Brain pericyte (primary cell): ENCODE data around the gene SKI.

Source experiments
- DNase-seq: peaks from one replicate; pipeline ENCODE4 v3.0.0-alpha.2; 2012; ENCODE audit warnings: low read depth, low spot score

Gene SKI

DNA sequence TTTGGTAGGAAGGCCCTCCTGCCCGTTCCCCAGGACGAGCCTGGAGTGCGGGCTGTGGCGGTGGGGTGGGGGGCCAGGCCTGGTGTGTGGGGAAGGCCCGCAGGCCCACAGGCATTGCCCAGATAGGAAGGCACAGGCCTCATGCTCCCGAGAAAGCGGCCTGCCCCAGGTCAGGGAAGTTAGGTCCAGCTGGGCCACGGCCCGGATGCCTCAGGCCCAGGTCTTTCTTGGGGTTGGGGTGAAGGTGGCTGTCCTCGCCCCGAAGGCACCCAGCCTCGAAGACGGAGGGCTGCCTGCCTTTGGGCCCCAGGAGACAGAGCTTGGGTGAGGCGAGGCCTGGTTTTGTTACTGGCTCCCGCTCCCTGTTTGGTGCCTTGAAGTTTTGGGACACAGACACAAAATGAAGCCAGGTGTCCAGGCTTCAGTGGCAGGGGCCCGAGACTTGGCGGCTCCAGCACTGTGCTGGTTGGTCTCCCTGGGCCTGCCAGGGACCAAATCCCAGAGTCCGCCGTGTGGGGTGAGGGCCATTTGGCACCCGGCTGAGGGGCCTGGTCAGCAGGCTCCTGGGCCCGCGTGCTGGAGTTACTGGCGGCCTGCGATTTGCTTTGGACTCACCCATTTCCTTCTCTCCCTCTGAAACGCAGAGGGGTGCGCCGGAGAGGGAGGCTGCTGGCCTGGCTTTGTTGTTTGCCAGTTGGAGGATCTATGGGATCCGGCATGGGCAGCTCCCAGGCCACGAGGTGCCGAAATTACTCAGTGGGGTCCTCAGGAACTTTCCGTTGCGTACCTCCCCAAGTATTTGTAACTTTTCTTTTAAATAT, 2.0 kb downstream of the SKI start:
- no peak for DNase-seq

DNA sequence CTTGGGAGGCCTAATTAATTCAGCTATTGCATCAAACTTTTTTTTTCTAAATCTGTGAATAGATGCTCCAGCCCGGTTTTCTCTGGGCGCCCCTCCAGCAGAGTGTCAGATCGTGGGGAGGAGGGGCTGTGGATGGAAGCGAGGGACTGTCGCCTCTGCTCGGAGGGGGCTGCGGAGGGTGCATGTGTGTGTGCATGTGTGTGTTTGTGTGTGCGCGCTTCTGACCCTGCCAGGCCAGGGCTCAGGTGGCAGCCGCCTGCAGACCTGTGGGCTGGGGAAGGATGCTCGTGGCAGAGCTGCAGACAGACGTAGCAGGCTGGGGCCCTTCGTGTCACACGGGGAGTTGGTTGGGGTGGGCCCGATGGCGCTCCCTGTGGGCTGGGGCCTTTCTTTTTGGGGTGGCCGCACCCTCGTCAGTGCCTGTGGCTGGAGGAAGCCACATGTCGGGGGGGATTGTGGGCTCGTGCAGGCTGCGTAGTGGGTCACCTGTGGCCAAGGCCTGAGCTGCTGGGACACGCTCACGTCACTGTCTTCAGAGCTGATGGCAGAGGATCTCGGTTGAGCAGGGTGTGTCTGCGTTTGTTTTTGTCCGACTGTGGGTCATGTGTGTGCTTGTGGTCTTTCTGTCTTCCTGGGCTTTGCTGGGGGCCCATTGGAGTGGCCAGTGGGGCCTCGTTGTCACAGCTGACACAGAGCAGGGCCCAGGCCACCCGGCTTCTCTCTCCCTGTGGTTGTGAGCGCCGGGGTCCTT, 2.8 kb downstream of the SKI start:
- no peak for DNase-seq

DNA sequence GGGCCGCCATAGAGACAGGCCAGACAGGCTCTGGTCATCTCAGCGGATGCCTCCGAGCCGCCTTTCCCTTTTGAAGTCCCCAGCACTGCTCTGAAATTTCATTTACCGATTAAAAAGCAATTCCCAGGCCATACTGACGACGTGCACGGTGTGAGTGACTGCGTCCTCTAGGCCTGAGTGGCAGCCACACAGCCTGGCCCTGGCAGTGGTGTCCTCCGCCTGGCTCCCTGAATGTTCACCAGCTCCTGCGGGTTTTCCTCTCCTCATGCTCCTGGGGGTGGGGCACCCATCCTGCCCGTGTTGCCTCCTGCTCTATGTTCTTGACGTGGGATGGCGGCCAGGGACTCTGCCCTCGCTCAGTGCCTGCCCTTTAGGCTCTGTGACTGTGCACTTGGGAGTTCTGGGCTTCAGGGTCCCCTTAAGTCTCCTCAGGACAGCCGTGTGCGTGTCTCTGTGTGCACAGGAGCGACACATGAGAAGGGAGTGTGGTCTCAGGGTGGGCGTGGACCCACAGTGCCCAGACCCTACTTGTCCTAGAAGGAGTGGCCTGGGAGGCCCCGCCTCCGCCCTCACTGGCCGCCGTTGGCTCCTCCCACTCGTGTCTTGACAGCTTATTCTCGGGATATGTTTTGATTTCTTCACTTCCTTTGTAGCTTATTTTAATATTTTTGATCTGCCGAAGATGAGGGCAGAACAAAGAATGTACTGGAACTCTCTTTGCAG, 3.6 kb downstream of the SKI start:
- DNase-seq, result no peak

DNA sequence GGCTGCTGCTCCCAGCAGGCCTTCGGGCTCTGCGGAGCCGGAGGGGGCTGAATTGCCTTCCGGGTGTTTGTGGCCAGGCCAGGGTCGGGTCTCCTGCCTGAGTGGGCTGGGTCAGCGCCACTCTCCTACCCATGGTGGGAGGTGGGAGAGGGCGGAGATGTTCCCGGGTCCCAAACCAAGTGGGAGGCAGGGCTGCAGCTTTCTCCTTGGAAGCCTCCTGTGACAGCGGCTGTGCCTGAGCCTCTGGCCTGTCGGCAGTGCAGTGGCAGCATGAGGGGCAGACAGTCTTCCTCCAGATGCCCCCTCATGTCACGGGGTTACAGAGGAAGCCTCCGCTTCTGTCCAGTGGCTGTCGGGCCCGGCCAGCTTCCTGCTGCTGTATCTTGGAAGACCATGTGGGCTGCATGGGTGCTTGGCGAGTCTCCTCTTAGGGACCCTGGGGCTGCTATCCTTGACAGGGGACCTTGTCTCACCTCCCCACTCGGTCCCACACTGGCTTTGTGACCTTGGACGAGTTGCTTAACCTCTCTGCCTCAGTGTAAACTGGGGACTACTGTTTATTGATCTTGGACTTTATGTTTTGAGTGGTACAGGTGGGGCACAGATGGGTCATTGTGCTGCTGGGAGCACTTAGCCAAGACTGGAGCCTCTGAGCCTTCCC, 4.3 kb downstream of the SKI start:
- DNase-seq, result no peak

DNA sequence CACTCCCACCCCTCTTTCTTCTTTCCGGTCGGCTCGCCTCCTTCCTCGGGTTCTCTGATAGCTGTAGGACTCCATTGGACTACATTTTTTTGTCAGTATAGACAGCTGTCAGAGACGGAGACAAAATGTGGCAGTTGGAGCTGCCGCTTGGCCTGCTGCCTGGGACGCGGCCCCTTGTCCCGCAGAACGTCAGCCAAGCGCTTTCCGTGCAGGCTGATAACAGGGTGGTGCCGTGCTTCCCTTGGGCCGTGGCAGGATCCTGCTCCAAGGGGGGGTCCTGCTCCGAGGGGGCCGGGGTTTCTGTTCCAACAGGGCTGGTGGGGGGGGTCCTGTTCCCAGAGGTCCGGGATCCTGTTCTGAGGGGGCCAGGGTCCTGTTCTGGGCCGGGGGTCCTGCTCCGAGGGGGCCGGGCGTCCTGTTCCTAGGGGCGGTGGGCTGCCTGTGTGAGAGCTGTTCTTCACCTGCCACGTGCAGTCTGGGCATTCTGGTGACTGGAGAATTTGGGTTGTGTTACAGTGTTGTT, 4.9 kb downstream of the SKI start:
- DNase-seq, result no peak

DNA sequence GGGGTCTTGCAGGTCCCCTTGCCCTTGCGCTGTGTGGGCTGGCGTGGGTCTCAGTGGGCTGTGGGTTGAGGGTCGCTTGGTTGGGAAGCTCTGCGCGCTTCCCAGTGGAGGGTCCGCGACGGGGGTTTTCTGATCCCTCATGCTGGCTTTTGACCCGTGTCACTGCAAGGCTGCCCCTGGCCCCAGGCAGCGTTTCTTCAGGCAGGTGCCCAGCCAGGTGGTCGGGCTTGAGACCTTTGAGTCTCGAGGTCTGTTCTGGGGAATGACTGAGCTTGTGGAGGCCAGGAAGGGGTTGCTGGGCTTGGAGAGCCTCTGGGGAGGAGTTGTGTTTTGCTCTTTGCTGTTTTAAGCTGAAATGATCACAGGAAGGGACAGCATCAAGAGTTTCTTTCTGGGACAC, 5.3 kb downstream of the SKI start:
- DNase-seq, result no peak

DNA sequence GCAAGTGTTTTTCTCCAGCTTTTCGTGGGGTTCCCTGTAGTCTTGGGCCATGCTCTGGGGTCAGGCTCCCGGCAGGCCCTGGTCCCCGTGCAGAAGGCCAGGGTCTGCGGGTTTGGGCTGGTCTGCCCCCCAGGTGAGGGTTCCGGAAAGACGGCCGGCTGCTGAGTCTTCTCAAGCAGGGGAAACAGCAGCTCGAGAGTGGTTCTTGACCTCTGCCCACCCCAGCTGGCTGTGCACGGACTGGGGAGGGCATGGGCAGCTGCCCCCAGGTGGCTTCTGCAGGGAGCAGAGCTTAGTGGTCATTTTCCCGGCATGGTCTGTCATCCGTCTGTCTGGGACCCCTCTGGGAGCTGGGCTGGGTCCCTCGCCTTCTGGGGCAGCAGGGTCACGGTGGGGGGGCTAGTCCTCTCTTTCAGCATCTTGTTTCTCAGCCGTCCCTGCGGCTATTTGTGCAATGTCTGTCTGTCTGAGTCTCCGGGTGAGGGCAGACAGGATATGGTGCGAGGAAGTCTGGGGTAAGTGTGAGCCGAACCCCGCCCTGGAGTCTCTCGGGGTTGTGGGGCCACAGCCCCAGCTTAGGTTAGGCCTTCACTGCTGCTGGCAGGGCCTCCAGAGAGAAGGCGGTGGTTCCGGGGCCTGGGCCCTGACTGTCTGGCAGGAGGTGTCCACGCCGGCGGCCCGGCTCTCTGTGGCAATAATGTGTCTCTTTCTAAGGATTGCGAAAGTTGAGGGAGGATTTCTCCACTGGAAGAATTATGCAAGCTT, 6.1 kb downstream of the SKI start:
- peak; percentile 43 for DNase-seq

DNA sequence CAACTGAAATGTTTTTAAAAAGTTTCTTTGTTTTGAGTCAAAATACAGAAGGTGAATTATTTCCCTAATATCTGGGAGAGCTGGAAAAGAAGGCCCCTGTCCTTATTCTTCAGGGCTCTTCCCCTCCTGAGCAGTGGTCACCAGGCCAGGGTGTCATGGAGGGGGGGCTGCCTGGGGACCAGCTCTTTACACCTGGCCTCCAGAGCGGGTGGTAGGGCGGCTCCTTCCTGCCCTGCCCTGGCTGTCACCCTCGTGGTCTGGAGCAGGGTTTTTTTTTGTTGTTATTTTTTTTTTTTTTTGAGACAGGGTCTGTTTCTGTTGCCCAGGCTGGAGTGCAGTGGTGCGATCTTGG, 6.6 kb downstream of the SKI start:
- no peak for DNase-seq

DNA sequence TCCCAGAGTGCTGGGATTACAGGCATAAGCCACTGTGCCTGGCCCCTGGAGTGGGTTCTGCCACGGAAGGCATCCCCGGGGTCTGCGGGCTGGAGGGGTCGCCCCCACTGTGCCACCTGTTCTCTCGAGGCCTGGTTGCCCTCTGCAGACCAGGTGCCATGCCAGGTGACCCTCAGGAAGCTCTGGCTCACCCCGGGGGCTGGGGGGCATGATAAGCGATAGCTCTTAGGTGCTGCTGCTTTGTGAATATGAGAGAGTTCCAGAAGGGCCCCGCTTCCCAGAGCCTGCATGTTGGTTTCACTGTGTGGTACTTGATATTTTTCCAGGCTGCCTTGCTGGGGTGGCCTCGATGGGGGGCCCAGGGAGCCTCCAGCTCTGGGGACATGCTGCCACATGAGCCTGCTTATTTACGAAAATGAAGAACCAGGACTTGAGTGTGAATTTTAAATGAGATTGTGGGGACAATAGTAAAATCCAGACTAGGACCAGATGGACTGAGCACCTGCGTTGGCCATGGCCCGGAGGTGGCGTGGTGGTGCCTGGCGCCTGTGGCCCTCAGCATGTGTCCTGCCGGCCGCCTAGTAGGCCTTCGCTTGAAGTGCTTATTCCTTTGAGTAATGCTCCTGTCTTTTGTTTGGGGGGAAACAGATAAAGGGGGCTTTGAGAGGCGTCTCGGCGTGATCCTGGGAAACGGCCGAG, 7.3 kb downstream of the SKI start:
- no peak for DNase-seq

DNA sequence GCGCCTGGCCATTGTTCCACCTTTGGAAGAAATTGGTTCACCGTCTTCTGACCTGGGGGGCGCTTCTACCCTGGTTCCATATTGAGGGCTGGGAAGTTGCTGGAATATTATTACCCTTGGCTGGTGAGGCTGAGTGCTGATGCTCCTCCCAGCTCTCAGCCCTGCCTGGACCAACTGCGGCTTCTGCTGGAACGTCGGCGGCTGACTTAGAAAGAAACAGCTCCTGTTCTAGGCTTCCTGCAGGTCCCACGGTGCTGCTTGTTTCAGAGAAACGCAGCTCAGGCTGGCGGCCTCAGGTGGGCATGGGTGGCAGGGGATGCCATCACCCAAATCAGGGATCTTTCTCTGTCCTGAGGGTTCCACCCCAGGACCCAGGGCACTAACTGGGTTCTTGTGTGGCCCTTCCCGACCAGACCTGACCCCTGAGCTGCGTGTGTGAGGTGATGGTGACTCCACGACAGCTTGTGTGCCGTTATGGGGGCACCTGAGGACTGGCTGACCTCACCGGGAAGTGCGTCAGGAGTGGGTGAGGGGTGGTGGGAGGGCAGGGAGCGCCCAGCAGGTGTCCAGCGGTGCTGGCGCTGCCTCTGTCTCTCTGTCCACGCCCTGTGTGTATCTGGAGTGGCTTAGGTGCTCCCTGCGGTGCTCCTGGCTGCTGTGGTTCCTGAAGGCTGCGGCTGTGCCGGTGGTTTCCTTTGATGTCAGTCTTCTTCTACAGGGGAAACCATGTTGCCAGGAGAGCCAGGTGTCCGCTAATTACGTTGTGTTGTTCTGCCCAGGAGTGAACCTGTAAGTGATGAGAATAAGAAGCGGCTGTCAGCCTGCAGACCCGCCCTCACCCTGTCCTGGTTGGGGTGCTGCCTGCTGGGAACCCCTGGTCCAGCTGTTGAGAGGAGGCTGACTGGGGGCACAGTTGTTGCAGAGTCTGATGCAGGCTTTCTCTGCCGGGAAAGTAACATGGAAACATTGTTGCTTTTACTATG, 8.9 kb downstream of the SKI start:
- no peak for DNase-seq

DNA sequence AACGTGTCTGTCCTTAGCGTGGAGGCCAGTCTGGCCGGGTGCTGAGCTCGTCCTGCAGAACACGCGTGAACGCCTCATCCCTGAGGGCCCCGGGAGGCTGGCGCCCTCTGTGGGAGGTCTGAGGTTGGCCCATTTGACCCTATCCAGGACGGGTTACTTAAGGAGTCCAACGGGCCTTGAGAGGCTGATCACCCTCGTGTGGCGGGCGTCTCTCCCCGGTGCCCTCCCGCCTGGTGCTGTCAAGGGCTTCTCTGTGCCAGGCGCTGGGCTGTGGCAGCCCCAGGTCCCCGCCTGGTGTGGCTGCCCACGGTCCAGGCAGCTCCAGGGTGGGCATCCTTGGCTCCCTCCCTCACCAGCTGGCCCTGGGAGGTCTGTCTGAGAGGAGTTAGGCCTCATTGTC, 9.7 kb downstream of the SKI start:
- DNase-seq, result no peak

DNA sequence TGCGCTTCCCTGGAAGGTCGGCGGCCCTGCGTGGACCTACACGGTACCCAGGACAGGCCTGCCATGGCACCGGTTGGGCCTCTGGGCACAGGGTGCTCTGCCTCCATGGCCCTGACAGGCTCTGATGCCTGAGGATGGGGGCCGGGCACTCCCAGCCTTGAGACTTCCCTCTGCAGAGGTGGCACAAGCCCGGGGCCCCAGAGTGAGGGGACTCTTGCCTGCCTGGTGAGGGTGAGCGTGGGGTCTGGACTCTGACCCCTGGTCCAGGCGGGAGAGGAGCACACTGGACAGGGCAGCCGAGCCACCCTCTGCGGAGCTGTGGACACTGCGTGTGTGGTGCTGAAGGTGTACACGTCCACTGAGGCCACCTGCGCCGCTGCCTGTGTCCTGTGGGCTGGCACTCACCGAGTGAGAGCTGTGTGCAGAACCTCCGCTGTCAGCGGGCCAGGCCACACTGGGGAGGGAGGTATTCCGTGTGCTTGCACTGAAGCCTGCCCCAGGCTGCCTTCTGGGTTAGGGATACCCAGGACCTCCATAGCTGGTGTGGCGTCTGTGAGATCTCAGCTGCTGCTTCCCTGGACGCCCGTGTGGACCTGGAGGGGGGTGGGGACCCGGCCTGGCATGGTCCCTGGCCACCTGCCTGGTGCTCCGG, 10.4 kb downstream of the SKI start:
- no peak for DNase-seq

DNA sequence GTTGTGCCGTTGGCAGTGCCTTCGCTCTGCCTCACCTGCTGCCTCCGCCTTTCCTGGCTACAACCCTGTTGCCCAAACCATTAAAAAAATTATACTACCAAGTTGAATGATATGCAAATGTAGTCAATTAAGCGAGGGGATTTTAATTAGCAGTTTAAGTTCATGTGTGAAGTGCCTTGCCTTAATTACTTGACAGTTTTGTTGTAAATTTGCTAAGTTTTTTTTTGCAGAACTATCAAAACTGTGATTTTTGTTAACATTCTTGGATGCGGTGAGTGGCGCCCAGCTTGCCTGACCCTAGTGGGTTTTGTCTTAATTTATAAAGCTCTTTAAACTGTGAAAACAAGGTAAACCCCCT, 10.9 kb downstream of the SKI start:
- DNase-seq, result no peak

DNA sequence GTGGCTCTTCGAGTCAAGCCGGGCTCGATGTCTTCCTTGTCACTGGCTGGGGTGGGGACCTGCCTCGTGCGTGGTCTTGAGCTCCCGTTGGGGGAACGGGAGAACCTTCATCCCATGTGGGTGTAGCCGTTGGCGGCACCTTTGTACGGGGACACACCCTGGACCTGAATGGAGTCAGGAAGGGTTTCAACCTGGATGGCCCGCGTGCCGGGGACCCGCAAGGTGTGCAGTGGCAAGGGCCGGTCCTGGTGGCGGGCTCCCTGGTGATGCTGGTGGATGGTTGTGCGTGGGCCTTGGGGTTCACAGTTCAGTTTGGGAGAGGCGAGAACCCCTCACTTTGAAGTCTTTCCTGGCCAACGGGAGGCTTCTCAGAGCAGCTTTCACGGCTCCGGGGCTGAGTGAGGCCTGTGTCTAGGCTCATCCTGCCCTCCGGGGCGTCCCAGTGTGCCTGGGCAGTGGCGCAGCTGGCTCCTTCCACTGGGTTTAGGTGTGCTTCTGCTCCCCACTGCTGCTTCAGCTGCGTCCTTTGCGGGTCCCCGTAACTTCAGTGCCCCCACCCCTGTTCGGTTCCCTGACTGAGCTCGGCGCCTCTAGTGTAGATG, 11.4 kb downstream of the SKI start:
- no peak for DNase-seq

DNA sequence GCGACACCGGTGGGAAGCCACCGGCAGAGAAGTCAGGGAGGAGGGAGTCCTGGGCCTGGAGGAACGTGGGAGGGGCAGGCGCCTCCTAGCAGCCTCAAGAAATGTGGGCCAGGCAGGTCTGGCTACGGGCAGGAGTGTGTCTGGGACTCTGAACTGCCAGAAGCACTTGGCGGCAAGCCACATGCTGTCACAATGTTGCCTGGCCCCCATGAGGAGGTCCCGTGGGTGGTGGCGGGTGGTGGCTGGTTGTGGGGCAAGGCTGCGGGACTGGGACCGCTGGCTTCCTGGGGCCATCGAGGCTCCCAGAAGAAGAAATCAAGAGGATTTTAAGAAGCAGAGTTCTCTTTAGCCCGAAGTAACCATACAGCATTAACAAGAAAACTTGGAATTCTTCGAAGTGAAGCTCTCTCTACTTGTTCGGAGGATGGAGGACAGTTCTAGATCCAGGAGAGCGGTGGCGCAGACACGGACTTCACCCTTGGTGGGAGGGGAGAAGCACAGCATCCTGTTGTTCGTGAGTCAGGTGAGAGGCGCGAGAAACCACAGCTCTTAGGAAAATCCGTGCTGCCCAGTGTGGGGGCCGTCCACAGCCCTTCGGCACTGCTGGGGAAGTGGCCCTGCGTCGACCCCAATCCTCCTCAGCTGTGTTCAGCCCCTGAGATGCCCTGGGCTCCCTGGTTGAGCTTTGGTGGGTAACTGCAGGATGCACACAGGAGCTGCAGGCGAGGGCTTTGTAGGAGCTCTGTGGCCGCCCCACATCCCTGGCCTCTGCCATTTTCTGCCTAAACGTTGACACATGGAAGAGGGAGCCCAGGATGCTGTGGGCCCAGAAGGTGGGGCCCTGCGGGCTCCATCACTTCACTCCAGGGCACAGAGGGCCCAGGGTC, 12.4 kb downstream of the SKI start:
- no peak for DNase-seq

DNA sequence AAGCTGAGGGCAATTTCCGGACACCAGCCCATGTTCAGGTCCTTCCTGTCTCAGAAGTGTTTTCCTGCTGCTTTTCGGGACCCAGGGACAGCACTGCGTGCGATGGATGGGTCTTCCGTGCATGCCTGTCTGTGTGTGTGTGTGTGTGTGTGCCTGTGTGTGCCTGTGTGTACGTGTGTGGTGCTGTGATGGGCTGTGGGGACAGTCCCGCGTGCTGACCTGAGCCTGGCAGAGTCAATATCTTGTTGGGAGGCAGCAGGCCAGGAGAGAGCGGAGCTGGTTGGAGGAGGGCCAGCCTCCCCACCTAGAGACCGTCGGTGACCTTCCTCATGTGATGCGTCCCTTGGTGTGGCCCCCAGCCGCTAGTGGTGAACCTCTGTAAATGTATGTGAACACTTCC, 13.7 kb downstream of the SKI start:
- no peak for DNase-seq
